KMS-11 (cell line): ENCODE measurements around the gene NOTUM.

Experiments used
- H2AFZ ChIP-seq: fragments of 200-600 bp; sonication (generic); 2 replicates; pipeline ENCODE4 v1.6.1; 2016; ENCODE audit warnings: antibody characterized with exemption, mixed run types, low read depth
- H3K27ac ChIP-seq: fragments of 200-600 bp; sonication (generic); 2 replicates; pipeline ENCODE4 v1.6.1; 2016; ENCODE audit warnings: mild to moderate bottlenecking, mixed run types
- H3K27me3 ChIP-seq: fragments of 200-600 bp; sonication (generic); 2 replicates; pipeline ENCODE4 v1.6.1; 2017; ENCODE audit warnings: mild to moderate bottlenecking, low read depth, mixed run types, moderate library complexity; ENCODE audit not compliant: insufficient read depth
- H3K36me3 ChIP-seq: fragments of 200-600 bp; sonication (generic); 2 replicates; pipeline ENCODE4 v1.6.1; 2017; ENCODE audit warnings: mild to moderate bottlenecking, mixed run types; ENCODE audit not compliant: insufficient read depth
- H3K4me1 ChIP-seq: fragments of 200-600 bp; sonication (generic); 2 replicates; pipeline ENCODE4 v1.6.1; 2016; ENCODE audit warnings: mild to moderate bottlenecking, low read depth, mixed run types; ENCODE audit not compliant: poor library complexity, severe bottlenecking
- H3K4me2 ChIP-seq: fragments of 200-600 bp; sonication (generic); 2 replicates; pipeline ENCODE4 v1.7.0; 2016; ENCODE audit warnings: mild to moderate bottlenecking, mixed run types
- H3K4me3 ChIP-seq: fragments of 200-600 bp; sonication (generic); IDR thresholded peaks from 2 replicates; pipeline ENCODE4 v1.6.1; 2017; ENCODE audit warnings: low read depth, low read length, mixed read lengths; ENCODE audit not compliant: insufficient read depth
- H3K79me2 ChIP-seq: fragments of 200-600 bp; sonication (generic); 2 replicates; pipeline ENCODE4 v1.6.1; 2016; ENCODE audit warnings: low read depth, mixed run types; ENCODE audit not compliant: insufficient read depth
- H3K9ac ChIP-seq: fragments of 200-600 bp; sonication (generic); 2 replicates; pipeline ENCODE4 v1.6.1; 2016; ENCODE audit warnings: mild to moderate bottlenecking, mixed run types
- H4K20me1 ChIP-seq: fragments of 200-600 bp; sonication (generic); 2 replicates; pipeline ENCODE4 v1.6.1; 2016; ENCODE audit warnings: mild to moderate bottlenecking, mixed run types; ENCODE audit not compliant: insufficient read depth
- TF ChIP-seq, protein P1 (sequence below): fragments of 200-600 bp; sonication (generic); conservative IDR thresholded peaks from 2 replicates; pipeline ENCODE4 v1.6.1; 2017; ENCODE audit warnings: low read depth, mild to moderate bottlenecking, antibody characterized with exemption, low read length, moderate library complexity, mixed read lengths

NOTUM gene

DNA sequence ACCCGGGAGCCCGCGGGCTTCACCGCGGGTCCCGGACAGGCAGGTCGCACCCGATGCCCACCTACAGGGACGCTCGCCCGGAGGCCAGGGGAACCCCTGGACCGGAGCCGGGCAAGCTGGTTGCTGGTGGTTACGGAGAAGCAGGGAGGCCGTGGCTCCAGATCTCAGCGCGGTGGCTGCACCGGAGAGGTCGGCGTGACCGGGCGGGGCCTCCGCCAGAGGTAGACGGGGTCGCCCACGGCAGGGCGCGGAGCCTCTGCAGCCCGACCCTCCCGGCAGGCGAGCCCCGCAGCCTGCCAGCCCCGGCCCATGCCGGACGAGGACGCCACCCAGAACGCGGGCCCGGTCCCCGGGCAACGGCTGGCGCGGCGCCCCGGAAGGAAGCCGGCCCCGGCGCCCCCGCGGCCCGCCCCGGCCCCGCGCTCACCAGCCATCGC lies 50.1 kb downstream of the NOTUM start:
- H3K27me3 ChIP-seq = no peaks in the 10 kb centered on the region
- H3K36me3 ChIP-seq = peaks cover 20% of the 10 kb centered on the region; the same call in 1 of the 2 replicates
- H3K79me2 ChIP-seq = peaks cover 9% of the 10 kb centered on the region
- no peak overlapping the region for H3K27ac ChIP-seq
- peaks cover 17% of the 10 kb centered on the region for H3K4me1 ChIP-seq
- peak overlapping the region; percentile 30; the same call in 1 of the 2 replicates for H2AFZ ChIP-seq
- TF ChIP-seq, protein P1, sequence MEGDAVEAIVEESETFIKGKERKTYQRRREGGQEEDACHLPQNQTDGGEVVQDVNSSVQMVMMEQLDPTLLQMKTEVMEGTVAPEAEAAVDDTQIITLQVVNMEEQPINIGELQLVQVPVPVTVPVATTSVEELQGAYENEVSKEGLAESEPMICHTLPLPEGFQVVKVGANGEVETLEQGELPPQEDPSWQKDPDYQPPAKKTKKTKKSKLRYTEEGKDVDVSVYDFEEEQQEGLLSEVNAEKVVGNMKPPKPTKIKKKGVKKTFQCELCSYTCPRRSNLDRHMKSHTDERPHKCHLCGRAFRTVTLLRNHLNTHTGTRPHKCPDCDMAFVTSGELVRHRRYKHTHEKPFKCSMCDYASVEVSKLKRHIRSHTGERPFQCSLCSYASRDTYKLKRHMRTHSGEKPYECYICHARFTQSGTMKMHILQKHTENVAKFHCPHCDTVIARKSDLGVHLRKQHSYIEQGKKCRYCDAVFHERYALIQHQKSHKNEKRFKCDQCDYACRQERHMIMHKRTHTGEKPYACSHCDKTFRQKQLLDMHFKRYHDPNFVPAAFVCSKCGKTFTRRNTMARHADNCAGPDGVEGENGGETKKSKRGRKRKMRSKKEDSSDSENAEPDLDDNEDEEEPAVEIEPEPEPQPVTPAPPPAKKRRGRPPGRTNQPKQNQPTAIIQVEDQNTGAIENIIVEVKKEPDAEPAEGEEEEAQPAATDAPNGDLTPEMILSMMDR = no peak
- H3K9ac ChIP-seq = peak overlapping the region; percentile 38; the same call in 1 of the 2 replicates
- H3K4me2 ChIP-seq = peak overlapping the region; percentile 96
- no peaks in the 10 kb centered on the region for H4K20me1 ChIP-seq
- H3K4me3 ChIP-seq = no peak overlapping the region

DNA sequence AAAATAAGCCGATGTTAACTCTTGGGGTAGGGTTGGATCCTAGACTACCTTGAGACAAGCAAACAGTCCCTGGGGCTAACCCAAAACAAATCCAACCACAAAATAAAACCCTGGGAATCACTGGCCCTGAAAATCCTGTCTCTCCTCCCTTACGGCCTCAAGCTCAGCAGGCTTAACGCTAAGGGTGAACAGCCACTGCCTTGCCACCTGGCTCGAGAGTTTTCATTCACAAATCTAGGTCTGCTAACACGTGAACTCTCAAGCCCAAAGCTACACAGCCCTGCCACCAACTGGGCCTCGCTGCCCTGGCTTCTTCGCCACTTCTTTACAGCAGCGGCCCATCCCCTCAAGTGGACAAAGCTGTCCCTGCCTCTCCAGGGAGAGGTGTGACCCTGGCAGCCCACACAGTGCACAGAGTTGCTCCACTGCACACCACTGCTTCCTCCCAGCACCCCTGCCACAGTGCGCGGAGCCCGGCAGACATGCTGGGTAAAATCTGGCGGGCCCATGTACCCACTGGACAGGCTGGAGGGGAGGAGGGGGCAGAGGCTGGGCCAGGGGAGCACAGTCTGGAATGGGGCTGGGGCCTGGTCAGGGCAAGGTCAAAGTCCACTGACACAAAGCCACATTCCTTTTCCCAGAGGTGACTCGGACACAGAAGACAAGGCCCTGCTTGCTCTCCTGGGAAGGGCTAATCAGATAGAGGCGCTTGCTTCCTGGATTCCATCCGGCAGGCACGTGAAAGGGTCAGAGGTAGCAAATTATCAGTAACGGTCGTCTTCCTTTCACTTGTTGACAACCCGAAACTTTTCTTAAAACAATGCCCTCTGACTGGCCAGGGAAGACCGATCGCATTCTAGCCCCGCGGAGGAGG lies 50.8 kb downstream of the NOTUM start:
- Histone ChIP-seq H2AFZ (peak overlapping the region; percentile 30; the same call in 1 of the 2 replicates), H3K36me3 (peaks cover 14% of the 10 kb centered on the region; the same call in 1 of the 2 replicates), H4K20me1 (no peaks in the 10 kb centered on the region), H3K79me2 (peaks cover 8% of the 10 kb centered on the region), H3K4me2 (peak overlapping the region; percentile 96), H3K27me3 (no peaks in the 10 kb centered on the region), H3K4me1 (peaks cover 17% of the 10 kb centered on the region), H3K9ac (peak overlapping the region; percentile 38; the same call in 1 of the 2 replicates), H3K4me3 (no peak overlapping the region), H3K27ac (no peak overlapping the region)
- TF ChIP-seq, protein P1 = no peak

DNA sequence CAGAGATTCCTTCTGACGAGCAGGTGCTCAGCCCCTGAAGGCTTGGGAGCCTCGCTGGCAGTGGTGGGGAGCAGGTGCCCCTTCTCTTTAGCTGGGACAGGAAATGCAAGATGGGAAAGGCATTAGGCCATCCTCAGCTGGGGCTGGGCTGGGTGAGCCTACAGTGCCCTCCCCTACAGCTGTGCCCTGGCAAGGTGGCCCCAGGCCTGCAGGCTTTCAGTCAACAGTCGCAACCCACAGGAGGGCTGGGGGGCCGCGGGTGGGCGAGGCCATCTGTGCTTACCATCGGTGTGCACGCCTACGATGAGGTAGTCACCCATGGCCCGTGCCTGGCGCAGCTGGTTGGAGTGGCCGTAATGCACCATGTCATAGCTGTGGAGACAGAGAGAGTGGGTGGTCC lies 51.8 kb downstream of the NOTUM start:
- peaks cover under 1% of the 10 kb centered on the region; the same call in 1 of the 2 replicates for H3K79me2 ChIP-seq
- TF ChIP-seq, protein P1 = no peak
- H3K27me3 ChIP-seq = no peaks in the 10 kb centered on the region
- no peak overlapping the region for H3K27ac ChIP-seq
- no peak overlapping the region for H3K9ac ChIP-seq
- H4K20me1 ChIP-seq = no peaks in the 10 kb centered on the region
- no peak overlapping the region for H3K4me3 ChIP-seq
- peaks cover 17% of the 10 kb centered on the region for H3K4me1 ChIP-seq
- peaks cover 10% of the 10 kb centered on the region; the same call in 1 of the 2 replicates for H3K36me3 ChIP-seq
- H2AFZ ChIP-seq = no peak overlapping the region
- no peak overlapping the region for H3K4me2 ChIP-seq

DNA sequence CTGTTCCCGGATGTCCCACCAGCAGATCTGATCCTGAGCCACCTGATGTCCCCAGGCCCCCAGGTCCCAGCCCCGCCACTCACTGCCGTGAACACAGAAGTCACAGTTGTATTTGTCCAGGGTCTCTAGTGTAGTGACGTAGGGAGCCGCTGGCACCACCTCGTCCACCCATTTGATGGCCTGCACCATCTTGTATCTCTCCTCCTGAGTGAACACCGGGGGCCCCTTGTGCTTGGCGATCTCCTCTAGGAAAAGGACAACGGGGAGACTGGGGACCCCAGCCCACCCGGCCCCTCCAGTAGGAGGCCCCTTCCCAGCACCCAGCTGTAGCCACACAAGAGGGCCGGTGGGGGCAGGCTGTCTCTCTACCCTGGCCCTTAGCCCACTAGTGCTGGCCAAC lies 52.2 kb downstream of the NOTUM start:
- no peak overlapping the region for H2AFZ ChIP-seq
- no peak overlapping the region for H3K4me2 ChIP-seq
- TF ChIP-seq, protein P1 = no peak
- no peaks in the 10 kb centered on the region for H4K20me1 ChIP-seq
- H3K27ac ChIP-seq = no peak overlapping the region
- no peak overlapping the region for H3K4me3 ChIP-seq
- no peaks in the 10 kb centered on the region for H3K27me3 ChIP-seq
- no peak overlapping the region for H3K9ac ChIP-seq
- no peaks in the 10 kb centered on the region; the same call in 1 of the 2 replicates for H3K79me2 ChIP-seq
- H3K36me3 ChIP-seq = peaks cover 10% of the 10 kb centered on the region; the same call in 1 of the 2 replicates
- peaks cover 17% of the 10 kb centered on the region for H3K4me1 ChIP-seq
